CD4-positive, alpha-beta T cell treated with Interleukin-17A for 4 hours (primary cell): ENCODE results near the gene RHOT2.

Experiments
- DNase-seq: peaks from one replicate; pipeline ENCODE4 v3.0.0-alpha.2; 2020; ENCODE audit warnings: mixed read lengths

The RHOT2 gene

DNA sequence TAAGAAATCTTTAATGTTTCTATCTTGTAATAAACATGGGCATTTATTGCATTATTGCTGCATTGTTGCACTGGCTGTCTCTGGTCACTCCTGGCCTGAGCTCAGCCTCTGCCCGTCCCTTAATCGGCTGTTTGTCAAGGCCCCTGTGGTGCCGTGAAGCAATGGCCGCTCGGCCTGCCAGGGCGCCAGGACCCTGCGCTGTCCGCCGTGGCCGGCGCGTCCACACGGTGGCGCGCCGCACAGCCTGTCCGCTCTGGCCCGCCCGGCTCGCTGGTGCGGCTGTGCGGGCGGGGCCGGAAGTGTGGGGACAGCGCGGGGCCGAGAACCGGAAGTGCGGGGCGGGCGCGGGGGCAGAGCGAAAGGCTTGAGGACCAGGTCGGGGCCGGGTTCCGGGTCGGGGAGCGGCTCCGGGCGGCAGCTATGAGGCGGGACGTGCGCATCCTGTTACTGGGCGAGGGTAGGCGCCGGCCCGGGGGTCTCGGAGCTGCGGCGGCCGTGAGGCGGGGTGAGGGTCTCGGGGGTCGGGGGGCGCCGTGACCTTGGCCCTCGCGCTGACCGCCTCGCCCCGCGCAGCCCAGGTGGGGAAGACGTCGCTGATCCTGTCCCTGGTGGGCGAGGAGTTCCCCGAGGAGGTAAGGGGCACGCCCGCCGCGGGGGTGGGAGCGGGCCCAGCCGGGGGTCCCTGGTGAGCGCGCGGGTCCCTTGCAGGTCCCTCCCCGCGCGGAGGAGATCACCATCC is at the start of gene RHOT2:
Gene RHOT2 (plus strand): TSS at position 353 of the 739 bp plus-strand sequence. CDS start 68 bp downstream, at position 421.
- DNase-seq = peak; percentile 95

GRCh38 chr16:619476-620100 is 48.3 kb upstream of the RHOT2 start:
- no peak for DNase-seq

- DNase-seq = no peak
Measured at GRCh38 chr16:620700-621525, 47.0 kb upstream of the RHOT2 start.

GRCh38 chr16:621526-622105 is 46.3 kb upstream of the RHOT2 start:
- DNase-seq = no peak

- DNase-seq = no peak
Measured at GRCh38 chr16:622920-623280, 45.0 kb upstream of the RHOT2 start.

- DNase-seq = no peak
Measured at GRCh38 chr16:624526-625070, 43.3 kb upstream of the RHOT2 start.

GRCh38 chr16:625117-625976 is 42.6 kb upstream of the RHOT2 start:
- DNase-seq = no peak

DNA sequence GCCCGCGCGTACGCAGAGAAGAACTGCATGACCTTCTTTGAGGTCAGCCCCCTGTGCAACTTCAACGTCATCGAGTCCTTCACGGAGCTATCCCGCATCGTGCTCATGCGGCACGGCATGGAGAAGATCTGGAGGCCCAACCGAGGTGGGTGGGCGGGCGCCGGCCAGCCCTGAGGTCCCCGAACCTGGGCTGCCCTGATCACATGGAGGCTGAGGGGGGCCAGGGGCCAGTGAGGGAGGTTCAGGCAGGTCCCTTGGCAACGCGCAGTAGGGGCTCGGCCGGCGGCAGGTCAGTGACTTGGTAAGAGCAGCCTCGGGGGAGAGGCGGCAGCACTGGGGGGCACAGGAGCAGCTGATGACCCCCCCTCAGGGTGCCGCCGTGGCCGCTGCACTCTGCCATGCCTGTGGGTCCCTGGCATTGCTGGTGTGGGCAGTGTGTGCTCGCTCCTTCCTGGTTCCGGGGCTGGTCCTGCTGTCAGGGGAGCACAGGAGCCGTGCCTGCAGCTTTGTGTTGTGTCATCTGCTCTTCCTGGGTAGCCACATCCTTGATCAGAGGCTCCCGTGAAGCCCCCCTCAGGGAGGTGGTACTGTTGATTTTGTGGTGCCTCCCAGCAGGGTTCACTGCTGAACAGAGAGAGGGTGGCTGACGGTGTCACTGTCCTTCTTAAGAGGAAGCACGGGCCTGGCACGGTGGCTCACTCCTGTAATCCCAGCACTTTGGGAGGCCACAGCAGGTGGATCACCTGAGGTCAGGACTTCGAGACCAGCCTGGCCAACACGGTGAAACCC is 41.8 kb upstream of the RHOT2 start:
- no peak for DNase-seq

GRCh38 chr16:626787-627453 is 41.0 kb upstream of the RHOT2 start:
- DNase-seq = no peak

GRCh38 chr16:627454-628239 is 40.3 kb upstream of the RHOT2 start:
- DNase-seq = no peak

- DNase-seq = no peak
Measured at GRCh38 chr16:628321-629061, 39.4 kb upstream of the RHOT2 start.

GRCh38 chr16:629185-629832 is 38.6 kb upstream of the RHOT2 start:
- DNase-seq = no peak

- no peak for DNase-seq
Measured at GRCh38 chr16:629833-630248, 38.1 kb upstream of the RHOT2 start.

- DNase-seq = no peak
Measured at GRCh38 chr16:630249-630814, 37.6 kb upstream of the RHOT2 start.

DNA sequence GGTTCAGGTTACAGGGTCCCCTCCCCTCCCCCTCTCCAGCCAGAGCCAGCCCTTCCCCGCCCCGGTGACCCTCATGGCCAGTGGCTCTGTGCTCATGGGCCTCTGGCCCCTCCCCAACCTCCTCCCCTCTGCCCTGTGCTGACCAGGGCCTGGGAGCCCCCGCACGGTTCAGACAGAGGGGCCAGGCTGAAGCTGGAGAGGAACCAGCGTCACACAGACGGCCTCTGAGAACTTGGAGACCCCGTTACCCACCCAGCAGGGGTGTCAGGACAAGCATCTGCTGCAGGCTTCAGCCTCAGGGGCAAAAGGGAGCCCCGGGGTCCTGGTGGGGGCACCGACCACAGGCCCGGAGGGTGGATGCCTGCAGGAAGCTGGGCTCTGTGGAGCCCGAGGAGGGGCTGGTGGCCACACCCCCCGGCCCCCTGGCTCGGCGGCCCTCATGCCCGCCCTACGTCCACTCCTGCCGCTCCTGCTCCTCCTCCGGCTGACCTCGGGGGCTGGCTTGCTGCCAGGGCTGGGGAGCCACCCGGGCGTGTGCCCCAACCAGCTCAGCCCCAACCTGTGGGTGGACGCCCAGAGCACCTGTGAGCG is 37.0 kb upstream of the RHOT2 start, which contains the start of gene WFIKKN1:
Gene WFIKKN1 (plus strand): TSS at position 171 of the 591 bp plus-strand sequence. CDS start 269 bp downstream, at position 440.
- no peak for DNase-seq

DNA sequence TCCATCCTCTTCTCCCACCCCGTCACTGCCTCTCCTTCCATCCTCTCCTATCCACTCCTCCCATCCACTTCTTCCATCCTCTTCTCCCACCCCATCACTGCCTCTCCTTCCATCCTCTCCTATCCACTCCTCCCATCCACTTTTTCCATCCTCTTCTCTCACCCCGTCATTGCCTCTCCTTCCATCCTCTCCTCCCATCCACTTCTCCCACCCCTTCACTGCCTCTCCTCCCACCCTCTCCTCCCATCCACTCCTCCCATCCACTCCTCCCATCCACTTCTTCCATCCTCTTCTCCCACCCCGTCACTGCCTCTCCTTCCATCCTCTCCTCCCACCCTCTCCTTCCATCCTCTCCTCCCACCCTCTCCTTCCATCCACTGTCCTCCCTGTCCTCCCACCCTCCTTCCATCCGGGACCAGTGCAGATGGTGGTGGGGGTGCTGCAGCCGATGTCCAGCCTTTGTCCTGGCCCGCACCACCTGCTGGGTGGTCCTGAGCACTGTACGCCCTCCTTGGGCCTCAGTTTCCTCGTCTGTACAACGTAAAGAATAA is 36.0 kb upstream of the RHOT2 start:
- no peak for DNase-seq
